GM12892 (cell line): Measurements from ENCODE around the gene SBK2.

Source experiments
- POLR2A ChIP-seq: IDR thresholded peaks from 2 replicates; pipeline ENCODE4 v1.6.1; 2011; ENCODE audit warnings: low read depth, low read length, control low read depth
- POLR2AphosphoS5 ChIP-seq: IDR thresholded peaks from 2 replicates; pipeline ENCODE4 v1.6.1; 2011; ENCODE audit warnings: low read depth, low read length, control low read depth
- TAF1 ChIP-seq: IDR thresholded peaks from 2 replicates; pipeline ENCODE4 v1.6.1; 2011; ENCODE audit warnings: low read depth, mild to moderate bottlenecking, control low read depth, low read length, borderline replicate concordance

DNA sequence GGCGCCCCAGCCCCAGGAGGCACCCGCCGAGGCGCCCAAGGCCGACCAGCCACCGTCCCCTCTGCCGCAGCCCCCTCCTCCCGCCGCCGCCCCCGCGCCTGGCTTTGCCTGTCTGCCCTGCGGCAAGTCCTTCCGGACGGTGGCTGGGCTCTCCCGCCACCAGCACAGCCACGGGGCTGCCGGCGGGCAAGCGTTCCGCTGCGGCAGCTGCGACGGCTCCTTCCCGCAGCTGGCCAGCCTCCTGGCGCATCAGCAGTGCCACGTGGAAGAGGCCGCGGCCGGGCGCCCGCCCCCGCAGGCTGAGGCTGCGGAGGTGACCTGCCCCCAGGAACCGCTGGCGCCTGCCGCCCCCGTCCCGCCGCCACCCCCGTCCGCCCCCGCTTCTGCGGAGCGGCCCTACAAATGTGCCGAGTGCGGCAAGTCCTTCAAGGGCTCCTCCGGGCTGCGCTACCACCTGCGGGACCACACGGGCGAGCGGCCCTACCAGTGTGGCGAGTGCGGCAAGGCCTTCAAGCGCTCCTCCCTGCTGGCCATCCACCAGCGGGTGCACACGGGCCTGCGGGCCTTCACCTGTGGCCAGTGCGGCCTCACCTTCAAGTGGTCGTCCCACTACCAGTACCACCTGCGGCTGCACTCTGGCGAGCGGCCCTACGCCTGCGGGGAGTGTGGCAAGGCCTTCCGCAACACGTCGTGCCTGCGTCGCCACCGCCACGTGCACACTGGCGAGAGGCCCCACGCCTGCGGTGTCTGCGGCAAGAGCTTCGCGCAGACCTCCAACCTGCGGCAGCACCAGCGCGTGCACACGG lies 54.6 kb downstream of the SBK2 start:
- TF ChIP-seq POLR2AphosphoS5 (no peak), POLR2A (no peak), TAF1 (no peak)
